Lower lobe of right lung (tissue), 2 donors: ENCODE measurements around the gene TNFRSF9. TPM values are rescaled to one million over a fixed set of nuclear protein-coding genes. Genes with fewer than 3 reads are reported as not detected.
"Not testable (repeated sequence)": the region's sequence is repeated elsewhere in the genome, so short reads cannot be mapped to it uniquely, and the experiment has no call there.

ENCODE experiments used
- ATAC-seq, 2 donors: fragments of 200-7000 bp; cut with Tn5 transposase; one replicate each; pipeline ENCODE4 v1.9.1; 2020 to 2022; ENCODE audit warnings: mild to moderate bottlenecking in 2 of 2, moderate library complexity in 2 of 2
- DNase-seq: peaks from one replicate; pipeline ENCODE4 v3.0.0-alpha.2; 2020
- H3K27ac ChIP-seq: fragments of 200-600 bp; one replicate; pipeline ENCODE4 v1.8.0; 2022
- H3K27me3 ChIP-seq: fragments of 200-600 bp; one replicate; pipeline ENCODE4 v1.8.0; 2022; ENCODE audit warnings: low read depth
- H3K36me3 ChIP-seq: fragments of 200-600 bp; one replicate; pipeline ENCODE4 v1.8.0; 2022; ENCODE audit warnings: mild to moderate bottlenecking
- H3K4me1 ChIP-seq: fragments of 200-600 bp; one replicate; pipeline ENCODE4 v1.8.0; 2022
- H3K4me3 ChIP-seq: fragments of 200-600 bp; one replicate; pipeline ENCODE4 v1.8.0; 2022; ENCODE audit warnings: mild to moderate bottlenecking
- H3K9me3 ChIP-seq: fragments of 200-600 bp; one replicate; pipeline ENCODE4 v1.8.0; 2022
- intact Hi-C: fragments of 100-400 bp; cut with DNase I; formaldehyde crosslinking; loops from one replicate; pipeline ENCODE4 v1.11.0; 2022
- total RNA-seq: library from RNA; stranded (reverse); fragmentation: NEBNext Ultra II Directional; extraction: Animal tissue kit (Norgen Biotek cat#: 25700); gene quantifications from one replicate; pipeline ENCODE4 v1.2.1, GENCODE V29; 2021
- TF ChIP-seq, protein P1 (sequence below): fragments of 200-600 bp; IDR thresholded peaks from one replicate; pipeline ENCODE4 v1.8.0; 2022; ENCODE audit warnings: antibody characterized with exemption, mild to moderate bottlenecking
- donor health status: DM: no; HTN: yes; CAD: no; lungs with severe emphysema.

The TNFRSF9 gene
- total RNA-seq, 1 donor from 2014 or later = 0.47 TPM

DNA sequence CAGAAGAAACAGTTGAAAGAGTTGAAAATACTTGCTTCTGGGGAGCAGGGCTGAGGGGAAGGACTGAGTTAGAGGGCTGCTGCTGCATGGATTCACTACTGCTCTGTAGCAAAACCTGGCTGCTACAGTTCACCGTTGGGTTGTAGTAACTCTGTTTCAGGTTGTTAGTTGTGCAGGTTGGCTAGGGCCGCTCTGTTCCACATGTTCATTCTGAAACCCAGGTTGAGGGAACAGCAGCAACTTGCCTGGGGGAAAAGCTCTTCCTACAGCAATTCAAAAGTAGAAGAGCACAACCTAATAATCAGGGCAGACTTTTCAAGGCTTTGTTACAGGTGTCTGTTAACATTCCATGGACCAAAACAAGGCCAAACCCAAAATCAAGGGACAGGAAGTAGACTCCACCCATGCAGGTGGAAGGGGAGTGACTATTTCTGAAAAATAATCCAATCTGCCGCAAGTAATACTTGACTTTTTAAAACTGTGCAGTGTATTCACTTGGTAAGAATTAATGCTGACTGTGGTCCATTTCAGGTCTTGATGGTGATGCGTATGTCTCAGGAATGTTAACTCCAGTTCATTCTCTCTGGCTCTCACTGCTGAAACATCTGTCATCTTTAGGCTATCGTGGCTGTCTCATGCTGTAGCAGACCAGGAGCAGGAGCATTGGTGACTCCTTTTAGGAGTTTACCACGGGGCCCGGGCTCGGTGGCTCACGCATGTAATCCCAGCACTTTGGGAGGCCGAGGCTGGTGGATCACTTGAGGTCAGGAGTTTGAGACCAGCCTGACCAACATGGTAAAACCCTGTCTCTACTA lies 15.8 kb upstream of the TNFRSF9 start:
- TF ChIP-seq, protein P1, sequence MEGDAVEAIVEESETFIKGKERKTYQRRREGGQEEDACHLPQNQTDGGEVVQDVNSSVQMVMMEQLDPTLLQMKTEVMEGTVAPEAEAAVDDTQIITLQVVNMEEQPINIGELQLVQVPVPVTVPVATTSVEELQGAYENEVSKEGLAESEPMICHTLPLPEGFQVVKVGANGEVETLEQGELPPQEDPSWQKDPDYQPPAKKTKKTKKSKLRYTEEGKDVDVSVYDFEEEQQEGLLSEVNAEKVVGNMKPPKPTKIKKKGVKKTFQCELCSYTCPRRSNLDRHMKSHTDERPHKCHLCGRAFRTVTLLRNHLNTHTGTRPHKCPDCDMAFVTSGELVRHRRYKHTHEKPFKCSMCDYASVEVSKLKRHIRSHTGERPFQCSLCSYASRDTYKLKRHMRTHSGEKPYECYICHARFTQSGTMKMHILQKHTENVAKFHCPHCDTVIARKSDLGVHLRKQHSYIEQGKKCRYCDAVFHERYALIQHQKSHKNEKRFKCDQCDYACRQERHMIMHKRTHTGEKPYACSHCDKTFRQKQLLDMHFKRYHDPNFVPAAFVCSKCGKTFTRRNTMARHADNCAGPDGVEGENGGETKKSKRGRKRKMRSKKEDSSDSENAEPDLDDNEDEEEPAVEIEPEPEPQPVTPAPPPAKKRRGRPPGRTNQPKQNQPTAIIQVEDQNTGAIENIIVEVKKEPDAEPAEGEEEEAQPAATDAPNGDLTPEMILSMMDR = no peak
- no peaks in the 10 kb centered on the region for H3K27me3 ChIP-seq
- H3K4me3 ChIP-seq = no peak overlapping the region

DNA sequence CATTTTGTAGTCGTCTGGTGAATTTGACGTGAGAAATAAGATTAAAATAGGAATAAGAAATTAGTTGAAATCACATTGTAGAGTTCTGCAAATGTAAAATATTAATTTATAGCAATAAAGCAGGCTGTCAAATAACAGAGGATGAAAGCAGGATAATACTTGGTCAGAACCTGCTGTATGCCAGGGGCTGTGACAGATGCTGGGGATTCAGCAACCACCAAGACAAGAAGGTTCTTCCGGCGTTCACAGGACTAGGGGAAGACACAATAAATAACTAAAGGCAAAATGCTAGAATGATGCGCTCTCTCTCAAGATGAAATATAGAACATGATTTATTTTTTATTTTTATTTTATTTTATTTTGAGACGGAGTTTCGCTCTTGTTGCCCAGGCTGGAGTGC lies 14.0 kb upstream of the TNFRSF9 start:
- no peak for DNase-seq
- Histone ChIP-seq H3K4me1 (peaks cover 6% of the 10 kb centered on the region), H3K27me3 (no peaks in the 10 kb centered on the region), H3K27ac (peak overlapping the region; percentile 96), H3K4me3 (peak overlapping the region; percentile 66), H3K9me3 (no peaks in the 10 kb centered on the region), H3K36me3 (no peaks in the 10 kb centered on the region)
- TF ChIP-seq, protein P1 = no peak
- intact Hi-C loops = no loop called here
- no peak for ATAC-seq

More for the DNA sequence above, 15.8 kb upstream of the TNFRSF9 start:
- Histone ChIP-seq H3K27ac (no peak overlapping the region), H3K4me1 (peaks cover 13% of the 10 kb centered on the region), H3K9me3 (no peaks in the 10 kb centered on the region), H3K36me3 (no peaks in the 10 kb centered on the region)
- intact Hi-C loops = no loop called here
- ATAC-seq (no peak), DNase-seq (no peak)

DNA sequence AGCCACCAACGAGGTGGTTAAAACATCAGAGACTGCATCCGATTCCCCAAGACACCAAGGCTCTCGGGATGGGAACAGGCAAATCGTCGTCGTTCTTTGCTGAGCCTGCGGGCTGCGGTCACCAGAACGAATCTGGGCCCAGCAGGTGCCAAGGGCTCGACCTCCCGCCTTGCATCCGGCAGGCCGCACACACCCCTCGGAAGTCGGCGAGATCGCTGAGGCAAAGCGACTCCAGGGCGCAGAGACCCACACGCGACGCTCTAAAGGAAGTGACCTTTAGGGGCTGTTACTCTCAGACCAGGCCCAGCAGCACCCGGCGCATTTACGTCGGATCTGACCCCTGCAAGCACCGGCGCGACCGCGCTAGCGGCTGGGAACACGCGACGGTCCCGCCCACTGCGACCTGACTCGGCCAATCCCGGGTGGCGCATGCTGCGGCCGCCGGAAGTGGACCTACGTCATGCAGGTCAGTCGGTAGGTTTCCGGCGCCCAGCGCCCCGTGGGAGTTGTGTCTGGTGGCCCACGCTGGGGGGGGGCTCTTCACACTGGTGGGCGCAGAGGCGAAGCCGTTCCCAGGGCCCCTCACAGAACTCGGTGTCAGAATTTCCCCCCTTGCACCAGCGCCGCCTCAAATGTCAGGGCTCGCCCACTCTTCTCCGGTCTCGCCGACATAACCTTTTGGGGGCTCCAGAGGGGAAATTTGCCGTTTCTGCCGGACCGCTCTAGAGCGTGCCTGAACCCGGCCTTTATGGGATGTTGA lies 13.4 kb upstream of the TNFRSF9 start:
- TF ChIP-seq, protein P1 = no peak
- Histone ChIP-seq H3K9me3 (no peaks in the 10 kb centered on the region), H3K4me3 (peak overlapping the region; percentile 66), H3K27ac (peak overlapping the region; percentile 96), H3K36me3 (no peaks in the 10 kb centered on the region), H3K27me3 (no peaks in the 10 kb centered on the region), H3K4me1 (peaks cover 6% of the 10 kb centered on the region)
- intact Hi-C loops = no loop called here
- ATAC-seq (peak; percentile 99 to 100), DNase-seq (peak; percentile 99)

DNA sequence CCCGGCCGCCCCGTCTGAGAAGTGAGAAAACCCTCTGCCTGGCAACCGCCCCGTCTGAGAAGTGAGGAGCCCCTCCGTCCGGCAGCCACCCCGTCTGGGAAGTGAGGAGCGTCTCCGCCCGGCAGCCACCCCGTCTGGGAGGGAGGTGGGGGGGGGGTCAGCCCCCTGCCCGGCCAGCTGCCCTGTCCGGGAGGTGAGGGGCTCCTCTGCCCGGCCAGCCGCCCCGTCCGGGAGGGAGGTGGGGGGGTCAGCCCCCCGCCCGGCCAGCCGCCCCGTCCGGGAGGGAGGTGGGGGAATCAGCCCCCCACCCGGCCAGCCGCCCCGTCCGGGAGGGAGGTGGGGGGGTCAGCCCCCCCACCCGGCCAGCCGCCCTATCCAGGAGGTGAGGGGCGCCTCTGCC lies 12.2 kb upstream of the TNFRSF9 start:
- DNase-seq, H3K36me3 ChIP-seq, intact Hi-C loops, ATAC-seq, H3K4me1 ChIP-seq, H3K4me3 ChIP-seq, H3K27me3 ChIP-seq, H3K27ac ChIP-seq, H3K9me3 ChIP-seq: not testable (repeated sequence)

DNA sequence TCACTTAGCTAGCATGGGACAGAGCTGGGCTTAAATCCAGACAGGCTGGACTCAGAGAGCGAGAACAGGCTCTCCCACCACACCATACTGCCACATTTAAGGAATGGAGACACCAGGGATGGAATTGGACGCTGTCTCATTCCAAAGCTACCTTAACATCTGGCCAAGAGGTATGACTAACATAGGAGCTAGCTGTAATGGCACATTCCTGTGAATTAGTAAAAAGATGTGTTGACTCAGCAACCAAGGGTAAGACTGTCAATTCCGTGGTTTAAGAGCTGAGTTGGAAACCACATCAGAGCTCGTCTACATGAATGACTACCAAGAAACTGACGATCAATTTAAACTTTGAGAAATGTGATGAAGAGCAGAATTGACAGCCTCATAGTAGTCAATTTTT lies 8.3 kb upstream of the TNFRSF9 start:
- no peak for ATAC-seq
- Histone ChIP-seq H3K27ac (no peak overlapping the region), H3K9me3 (no peaks in the 10 kb centered on the region)

More for the DNA sequence above, 8.3 kb upstream of the TNFRSF9 start:
- no peak for DNase-seq
- intact Hi-C loops = no loop called here
- no peaks in the 10 kb centered on the region for H3K27me3 ChIP-seq
- no peaks in the 10 kb centered on the region for H3K4me1 ChIP-seq
- no peak overlapping the region for H3K4me3 ChIP-seq
- TF ChIP-seq, protein P1 = no peak
- no peaks in the 10 kb centered on the region for H3K36me3 ChIP-seq
